Tibial nerve (tissue), 4 donors: ENCODE results near the gene SSTR3. TPM values are rescaled to one million over a fixed set of nuclear protein-coding genes. Genes with fewer than 3 reads are reported as not detected.
"Not testable (repeated sequence)": the region's sequence is repeated elsewhere in the genome, so short reads cannot be mapped to it uniquely, and the experiment has no call there.

Source experiments
- DNase-seq, 2 donors: peaks; one replicate each; pipeline ENCODE4 v3.0.0-alpha.2; 2019; ENCODE audit warnings: low spot score in 2 of 2
- H3K27ac ChIP-seq, 4 donors: fragments of 200-600 bp; sonication (generic) in 3 of 4; one replicate each; pipeline ENCODE4 v1.5.1; 2017 to 2019; ENCODE audit warnings: mild to moderate bottlenecking in 1 of 4
- H3K27me3 ChIP-seq, 2 donors: fragments of 200-600 bp; sonication (generic) in 1 of 2; one replicate each; pipeline versions ENCODE4 v1.5.1 to v1.6.0; 2017 to 2019
- H3K36me3 ChIP-seq, 3 donors: fragments of 200-600 bp; sonication (generic); one replicate each; pipeline ENCODE4 v1.5.1; 2018 to 2019
- H3K4me1 ChIP-seq, 4 donors: fragments of 200-600 bp; sonication (generic) in 3 of 4; one replicate each; pipeline ENCODE4 v1.5.1; 2017 to 2019
- H3K4me3 ChIP-seq, 4 donors: fragments of 200-600 bp; sonication (generic) in 3 of 4; one replicate each; pipeline ENCODE4 v1.5.1; 2017 to 2019; ENCODE audit warnings: mild to moderate bottlenecking in 1 of 4, moderate library complexity in 1 of 4
- H3K9me3 ChIP-seq, 4 donors: fragments of 200-600 bp; sonication (generic) in 3 of 4; one replicate each; pipeline ENCODE4 v1.5.1; 2017 to 2019
- EP300 ChIP-seq, 2 donors: sonication (generic); formaldehyde crosslinking; IDR thresholded peaks; one replicate each; pipeline ENCODE4 v1.6.1; 2017; ENCODE audit warnings: antibody characterized with exemption in 2 of 2, mild to moderate bottlenecking in 1 of 2
- POLR2A ChIP-seq, 2 donors: fragments of 450-650 bp; IDR thresholded peaks; one replicate each; pipeline ENCODE4 v1.6.1; 2017; ENCODE audit warnings: antibody characterized with exemption in 2 of 2, mild to moderate bottlenecking in 2 of 2, moderate library complexity in 2 of 2
- WGBS, 2 donors: methylation state at CpG; one replicate each; pipeline ENCODE4 v1.1.5; 2018; 5-methylcytosine and 5-hydroxymethylcytosine counted together
- total RNA-seq, 4 donors: library from RNA; depleted of rRNA; stranded (reverse); fragments of >200 nt; gene quantifications; one replicate each; pipeline ENCODE4 v1.1.0, GENCODE V29; 2016
- TF ChIP-seq, protein P1 (sequence below), 5 experiments: fragments of 200-600 bp in 3 of 5; fragments of 450-650 bp in 2 of 5; sonication (generic) in 3 of 5; IDR thresholded peaks; one replicate each; pipeline ENCODE4 v1.5.1; 2016 to 2019; ENCODE audit warnings: antibody characterized with exemption in 5 of 5, mild to moderate bottlenecking in 3 of 5, moderate library complexity in 2 of 5

SSTR3 gene
- total RNA-seq, 4 donors from 2014 or later = not detected

DNA sequence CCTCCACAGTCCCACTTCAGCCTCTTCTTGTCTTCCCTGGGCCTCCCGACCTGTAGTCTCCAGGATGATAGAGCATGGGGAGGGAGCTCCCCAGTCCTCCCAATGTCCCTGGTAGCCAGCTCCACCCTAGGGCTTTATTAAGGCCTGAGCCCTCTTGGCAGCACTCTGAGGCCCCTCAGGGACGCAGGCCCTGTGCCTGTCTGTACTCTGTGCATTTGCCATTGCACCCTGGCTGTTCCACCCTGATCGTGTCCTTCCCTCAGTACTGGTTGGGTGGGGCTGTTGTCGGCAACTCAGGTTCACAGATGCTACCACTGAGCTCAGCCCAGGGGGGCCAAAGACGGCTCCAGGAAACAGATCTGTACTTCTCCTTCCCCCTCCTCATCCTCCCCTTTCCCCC is 7.2 kb downstream of the SSTR3 start:
- no peaks in the 10 kb centered on the region for H3K36me3 ChIP-seq
- H3K27ac ChIP-seq = no peak overlapping the region
- no peaks in the 10 kb centered on the region for H3K9me3 ChIP-seq
- no peak for DNase-seq
- no peak overlapping the region for H3K4me3 ChIP-seq
- TF ChIP-seq POLR2A (IDR thresholded peaks at IDR 0.05) (no peak), EP300 (IDR thresholded peaks at IDR 0.05) (no peak)
- TF ChIP-seq, protein P1, sequence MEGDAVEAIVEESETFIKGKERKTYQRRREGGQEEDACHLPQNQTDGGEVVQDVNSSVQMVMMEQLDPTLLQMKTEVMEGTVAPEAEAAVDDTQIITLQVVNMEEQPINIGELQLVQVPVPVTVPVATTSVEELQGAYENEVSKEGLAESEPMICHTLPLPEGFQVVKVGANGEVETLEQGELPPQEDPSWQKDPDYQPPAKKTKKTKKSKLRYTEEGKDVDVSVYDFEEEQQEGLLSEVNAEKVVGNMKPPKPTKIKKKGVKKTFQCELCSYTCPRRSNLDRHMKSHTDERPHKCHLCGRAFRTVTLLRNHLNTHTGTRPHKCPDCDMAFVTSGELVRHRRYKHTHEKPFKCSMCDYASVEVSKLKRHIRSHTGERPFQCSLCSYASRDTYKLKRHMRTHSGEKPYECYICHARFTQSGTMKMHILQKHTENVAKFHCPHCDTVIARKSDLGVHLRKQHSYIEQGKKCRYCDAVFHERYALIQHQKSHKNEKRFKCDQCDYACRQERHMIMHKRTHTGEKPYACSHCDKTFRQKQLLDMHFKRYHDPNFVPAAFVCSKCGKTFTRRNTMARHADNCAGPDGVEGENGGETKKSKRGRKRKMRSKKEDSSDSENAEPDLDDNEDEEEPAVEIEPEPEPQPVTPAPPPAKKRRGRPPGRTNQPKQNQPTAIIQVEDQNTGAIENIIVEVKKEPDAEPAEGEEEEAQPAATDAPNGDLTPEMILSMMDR (IDR thresholded peaks at IDR 0.05) = no peak
- 84 to 88% methylated on average over 5 of the region's 5 CpGs for WGBS, 2 donors
- H3K4me1 ChIP-seq = no peaks in the 10 kb centered on the region
- no peaks in the 10 kb centered on the region for H3K27me3 ChIP-seq

DNA sequence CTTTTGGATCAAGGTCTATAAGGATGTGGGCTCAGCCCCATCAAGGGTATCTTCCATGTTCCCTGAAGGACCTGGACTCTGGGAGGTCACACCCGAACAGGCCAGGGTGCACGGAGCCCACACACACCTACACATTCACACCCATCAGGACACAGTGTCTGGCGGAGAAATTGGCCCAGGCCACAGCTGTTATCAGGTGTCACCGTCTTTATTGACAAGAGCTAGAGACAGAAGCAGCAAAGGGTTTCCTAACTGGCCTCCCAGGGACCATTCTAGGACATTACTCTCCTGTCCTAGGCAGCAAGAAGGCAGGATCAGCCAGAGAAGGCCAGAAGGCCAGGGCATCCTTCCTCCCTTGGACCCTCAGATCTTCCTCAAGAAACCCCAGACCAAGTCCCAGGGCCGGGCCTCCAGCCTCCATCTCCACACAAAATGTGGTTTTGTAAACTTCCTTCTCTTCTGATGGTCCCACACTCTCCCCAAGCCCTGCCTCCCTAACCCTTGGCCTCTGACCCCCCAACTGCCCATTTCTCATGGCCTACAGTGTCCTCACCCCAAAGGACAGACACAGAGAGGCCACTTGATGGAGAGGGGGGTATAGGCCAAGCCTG is 8.1 kb downstream of the SSTR3 start:
- H3K4me1 ChIP-seq = peaks cover 0 to 5% (median 2%) of the 10 kb centered on the region in 4 donors
- H3K36me3 ChIP-seq = no peaks in the 10 kb centered on the region
- H3K27me3 ChIP-seq = no peaks in the 10 kb centered on the region
- H3K9me3 ChIP-seq = no peaks in the 10 kb centered on the region
- H3K4me3 ChIP-seq = no peak overlapping the region
- 79 to 85% methylated on average over 5 of the region's 5 CpGs for WGBS, 2 donors
- TF ChIP-seq POLR2A (IDR thresholded peaks at IDR 0.05) = no peak
- TF ChIP-seq, protein P1 (IDR thresholded peaks at IDR 0.05) = no peak
- no peak for TF ChIP-seq EP300 (IDR thresholded peaks at IDR 0.05)
- H3K27ac ChIP-seq = no peak overlapping the region
- no peak for DNase-seq

DNA sequence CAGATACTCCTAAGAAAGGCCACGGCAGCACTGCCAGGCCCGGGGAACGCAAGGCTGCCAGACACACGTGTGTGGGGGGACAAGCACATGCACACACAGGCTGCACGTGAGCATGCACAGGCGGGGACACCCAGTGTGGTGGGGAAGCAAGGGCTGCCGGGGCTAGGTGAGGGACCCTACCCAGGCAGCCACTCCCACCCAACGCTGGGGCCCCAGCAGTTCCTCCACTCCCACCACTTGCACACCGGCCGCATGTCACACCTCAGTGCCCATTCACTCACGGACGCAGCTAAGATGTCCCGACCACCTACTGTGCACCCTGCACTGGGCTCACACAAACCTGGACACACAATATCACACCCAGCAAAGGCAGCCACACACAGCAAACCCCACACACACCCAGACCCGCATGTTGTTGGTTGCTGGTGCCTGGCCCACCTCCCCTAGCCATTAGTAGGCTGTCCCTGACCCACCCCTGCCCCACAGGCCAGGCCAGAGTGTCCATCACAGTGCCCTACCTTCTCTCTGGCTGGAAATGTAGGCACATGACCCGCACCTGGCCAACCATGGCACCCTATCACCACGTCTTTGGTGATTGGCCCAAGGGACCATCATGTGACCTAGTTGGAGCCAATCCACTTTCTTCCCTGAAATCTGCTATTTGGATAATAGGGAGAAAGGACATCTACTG is 8.8 kb downstream of the SSTR3 start:
- DNase-seq = no peak
- Histone ChIP-seq H3K27me3 (no peaks in the 10 kb centered on the region), H3K27ac (no peak overlapping the region), H3K36me3 (no peaks in the 10 kb centered on the region), H3K4me3 (no peak overlapping the region), H3K4me1 (peaks cover 0 to 6% (median 2%) of the 10 kb centered on the region in 4 donors), H3K9me3 (no peaks in the 10 kb centered on the region)
- TF ChIP-seq, protein P1 (IDR thresholded peaks at IDR 0.05) = no peak
- TF ChIP-seq POLR2A (IDR thresholded peaks at IDR 0.05) (no peak), EP300 (IDR thresholded peaks at IDR 0.05) (no peak)
- 76 to 77% methylated on average over 16 of the region's 16 CpGs for WGBS, 2 donors

DNA sequence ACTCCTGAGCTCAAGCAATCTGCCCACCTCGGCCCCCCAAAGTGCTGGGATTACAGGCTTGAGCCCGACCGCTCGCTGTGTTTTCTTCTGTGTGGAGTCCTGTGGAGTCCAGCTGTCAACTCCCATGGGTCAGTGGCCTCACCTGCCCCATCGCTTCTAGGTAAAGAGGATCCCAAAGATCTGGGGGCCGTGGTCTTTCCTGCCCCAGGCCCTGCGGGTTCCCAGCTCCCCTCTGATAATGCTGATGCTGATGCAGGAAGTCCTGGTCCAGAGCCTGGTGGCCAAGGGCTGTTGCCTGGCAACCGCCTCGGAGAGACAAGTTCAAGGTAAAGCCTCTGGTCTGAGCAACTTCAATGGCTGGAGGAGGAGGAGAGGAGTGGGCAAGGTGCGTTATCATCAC is 9.6 kb downstream of the SSTR3 start:
- TF ChIP-seq EP300 (IDR thresholded peaks at IDR 0.05) (no peak), POLR2A (IDR thresholded peaks at IDR 0.05) (no peak)
- TF ChIP-seq, protein P1 (IDR thresholded peaks at IDR 0.05) = no peak
- 93 to 94% methylated on average over 7 to 9 of the region's 10 CpGs for WGBS, 2 donors
- DNase-seq = no peak
- no peak overlapping the region for H3K27ac ChIP-seq
- H3K4me1 ChIP-seq = peaks cover 1 to 13% (median 9%) of the 10 kb centered on the region in 4 donors
- no peak overlapping the region for H3K4me3 ChIP-seq
- H3K9me3 ChIP-seq = no peaks in the 10 kb centered on the region
- no peaks in the 10 kb centered on the region for H3K36me3 ChIP-seq
- H3K27me3 ChIP-seq = no peaks in the 10 kb centered on the region

DNA sequence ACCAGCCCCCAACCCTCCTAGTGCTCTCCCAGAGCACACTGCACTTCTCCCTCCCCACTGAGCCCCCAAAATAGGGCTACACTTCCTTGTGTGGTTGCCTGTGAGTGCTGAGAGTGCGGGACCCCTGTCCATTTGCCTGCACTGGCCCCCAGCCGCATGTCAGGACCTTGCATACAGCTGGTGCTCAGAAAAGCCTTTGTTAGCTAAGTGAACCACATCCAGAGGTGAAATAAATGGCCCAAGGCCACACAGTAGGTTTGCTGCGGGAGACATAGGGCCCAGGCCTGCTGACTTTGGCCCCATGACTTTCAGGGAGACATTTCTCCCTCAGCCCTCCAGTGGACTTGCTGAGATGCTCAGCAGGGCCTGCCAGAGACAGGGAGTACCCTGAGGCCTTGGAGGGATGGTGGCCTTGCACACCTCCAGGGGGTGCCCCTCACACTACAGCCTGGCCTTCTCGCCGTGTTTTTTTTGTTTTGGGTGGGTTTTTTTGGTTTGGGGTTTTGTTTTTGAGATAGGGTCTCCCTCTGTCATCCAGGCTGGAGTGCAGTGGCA is 10.2 kb downstream of the SSTR3 start:
- no peak for DNase-seq
- WGBS, 2 donors = 85 to 95% methylated on average over 5 of the region's 5 CpGs
- no peaks in the 10 kb centered on the region for H3K36me3 ChIP-seq
- no peak for TF ChIP-seq EP300 (IDR thresholded peaks at IDR 0.05)
- TF ChIP-seq, protein P1 (IDR thresholded peaks at IDR 0.05) = no peak
- TF ChIP-seq POLR2A (IDR thresholded peaks at IDR 0.05) = no peak
- no peaks in the 10 kb centered on the region for H3K27me3 ChIP-seq
- H3K4me3 ChIP-seq = no peak overlapping the region
- peaks cover 5 to 20% (median 15%) of the 10 kb centered on the region in 4 donors for H3K4me1 ChIP-seq
- H3K27ac ChIP-seq = no peak overlapping the region
- no peaks in the 10 kb centered on the region for H3K9me3 ChIP-seq

DNA sequence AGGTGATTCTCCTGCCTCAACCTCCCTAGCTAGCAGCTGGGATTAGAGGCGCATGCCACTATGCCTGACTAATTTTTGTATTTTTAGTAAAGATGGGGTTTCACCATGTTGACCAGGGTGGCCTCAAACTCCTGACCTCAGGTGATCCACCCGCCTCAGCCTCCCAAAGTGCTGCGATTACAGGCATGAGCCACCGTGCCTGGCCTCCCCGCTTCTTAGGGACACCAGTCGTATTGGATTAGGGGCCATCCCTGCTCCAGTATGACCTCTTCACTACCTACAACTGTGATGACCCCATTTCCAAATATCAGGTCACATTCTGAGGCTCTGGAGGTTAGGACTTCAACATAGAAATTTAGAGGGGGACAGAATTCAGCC is 10.8 kb downstream of the SSTR3 start:
- H3K4me1 ChIP-seq = peaks cover 7 to 26% (median 22%) of the 10 kb centered on the region in 4 donors
- not testable (repeated sequence) for H3K36me3 ChIP-seq, H3K27me3 ChIP-seq, H3K4me3 ChIP-seq, H3K27ac ChIP-seq, DNase-seq, H3K9me3 ChIP-seq
- 86 to 94% methylated on average over 6 of the region's 6 CpGs for WGBS, 2 donors
